GM18867 (cell line): ENCODE results near the gene FUT3.
"Not testable (repeated sequence)": the region's sequence is repeated elsewhere in the genome, so short reads cannot be mapped to it uniquely, and the experiment has no call there.

ENCODE experiments used
- ATAC-seq: cut with Tn5 transposase; IDR thresholded peaks from one replicate; pipeline ENCODE4 v1.9.1; 2021; ENCODE audit warnings: mild to moderate bottlenecking, moderate library complexity; ENCODE audit not compliant: unreplicated experiment

Gene FUT3

GRCh38 chr19:5851302-5851701, at the start of gene FUT3:
TSS of gene FUT3 (minus strand) at chr19:5851449.
- ATAC-seq = no peak

DNA sequence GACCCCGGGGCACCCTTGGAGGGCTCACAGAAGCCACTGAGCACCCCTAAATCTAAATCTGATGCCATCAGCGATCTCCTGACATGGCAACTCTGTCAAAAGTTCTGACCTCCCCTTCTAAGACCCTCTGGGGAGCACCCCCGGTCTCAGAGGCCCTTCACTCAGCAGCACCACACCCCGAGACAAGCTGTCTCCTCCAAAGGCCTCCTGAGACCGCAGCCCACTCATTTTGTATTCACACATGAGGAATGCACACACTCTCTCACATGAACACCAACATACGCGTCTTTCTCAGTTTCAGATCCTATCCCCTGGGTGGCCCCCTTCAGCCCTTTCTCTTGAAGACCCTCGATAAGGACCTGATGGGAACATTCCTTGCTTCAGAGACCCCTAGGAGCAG, 49.7 kb upstream of the FUT3 start:
- ATAC-seq = no peak

- no peak for ATAC-seq
These were observed 48.7 kb upstream of the FUT3 start for GRCh38 chr19:5899728-5900526.

DNA sequence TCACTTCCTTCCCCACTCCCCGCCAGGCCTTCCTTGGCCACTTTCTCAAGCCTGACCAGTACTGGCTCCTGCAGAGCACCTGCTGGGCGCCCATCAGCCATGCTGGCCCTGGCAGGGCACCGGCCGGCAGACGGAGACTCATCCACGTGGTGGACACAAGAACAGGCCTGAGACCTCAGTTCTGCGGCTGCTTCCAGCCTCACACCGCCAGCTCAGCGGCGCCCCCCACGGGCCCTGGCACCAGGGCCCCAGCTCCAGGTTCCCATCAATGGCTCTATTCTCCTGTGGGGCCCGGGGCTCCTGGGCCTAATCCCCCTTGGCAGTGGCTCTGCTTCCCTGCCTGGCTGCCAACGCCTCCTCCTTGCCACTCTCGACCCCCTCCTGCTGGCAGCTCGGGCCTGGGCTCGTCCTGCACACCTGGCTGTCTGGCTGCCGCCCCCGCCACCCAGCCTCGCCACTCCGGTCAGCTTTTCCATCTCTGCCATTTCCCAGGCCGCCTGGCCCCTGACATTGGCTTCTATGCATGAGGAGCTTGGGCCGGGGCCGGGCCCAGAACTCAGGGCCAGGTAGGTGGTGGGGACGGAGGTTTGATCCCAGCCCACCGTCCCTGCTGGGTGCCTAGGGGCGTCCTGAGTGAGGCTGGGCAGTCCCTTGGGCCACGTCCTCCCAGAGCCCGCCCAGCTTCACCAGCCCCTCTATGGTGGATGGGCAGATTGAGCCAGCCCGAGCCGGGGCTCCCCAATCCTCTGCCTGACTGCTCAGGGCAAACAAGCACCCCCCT, 46.1 kb upstream of the FUT3 start:
- no peak for ATAC-seq

DNA sequence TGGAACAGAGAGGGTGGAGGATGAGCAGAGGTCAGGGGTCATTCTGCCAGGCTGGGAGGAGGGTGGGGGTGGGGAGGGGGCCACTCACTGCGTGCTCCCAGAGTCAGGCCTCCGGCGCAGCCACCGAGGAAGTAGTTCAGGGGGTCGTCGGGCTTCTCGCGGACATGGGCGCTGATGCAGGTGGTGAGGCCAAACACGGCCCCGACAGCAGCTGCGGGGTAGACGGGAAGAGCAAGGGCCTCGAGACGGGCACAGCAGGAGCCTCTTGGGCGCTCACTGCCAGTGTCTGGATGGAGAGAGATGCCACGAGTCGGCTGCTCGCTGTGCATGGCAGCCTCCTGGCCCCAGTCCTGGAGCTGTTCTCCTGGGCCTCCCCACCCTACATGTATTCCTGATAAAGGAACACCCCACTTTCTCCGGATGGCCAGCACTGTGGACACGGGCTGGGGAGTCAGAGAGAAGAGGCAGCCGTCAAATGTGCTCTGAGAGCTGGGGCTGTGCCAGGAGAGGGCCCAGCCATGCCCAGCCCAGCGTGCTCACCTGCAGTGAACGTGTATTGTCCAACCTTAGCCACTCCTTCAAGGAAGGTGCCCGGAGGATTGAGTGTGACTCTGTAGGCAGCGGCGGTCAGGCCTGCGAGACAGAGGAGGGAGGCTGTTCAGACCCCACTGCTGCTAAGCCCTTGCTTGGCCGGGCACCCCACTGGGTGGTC, 45.3 kb upstream of the FUT3 start:
- no peak for ATAC-seq

DNA sequence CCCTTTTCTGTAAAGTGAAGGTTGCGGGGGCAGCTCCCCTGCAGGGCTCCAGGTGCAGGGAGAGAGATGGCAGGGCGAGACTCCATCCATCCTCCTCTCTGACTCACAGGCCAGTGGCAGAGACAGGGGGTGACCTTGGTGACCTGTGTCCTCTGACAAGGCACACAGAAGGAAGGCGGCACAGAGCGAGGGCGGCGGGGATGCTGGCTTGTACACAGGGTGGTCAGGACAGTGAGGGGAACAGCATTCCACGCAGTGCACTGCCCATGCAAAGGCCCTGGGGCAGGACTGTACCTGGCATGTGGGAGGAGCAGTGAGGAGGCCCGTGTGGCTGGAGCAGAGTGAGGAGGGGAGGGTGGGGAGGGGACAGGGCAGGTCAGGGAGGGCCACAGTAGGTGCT, 44.6 kb upstream of the FUT3 start:
- ATAC-seq = no peak

DNA sequence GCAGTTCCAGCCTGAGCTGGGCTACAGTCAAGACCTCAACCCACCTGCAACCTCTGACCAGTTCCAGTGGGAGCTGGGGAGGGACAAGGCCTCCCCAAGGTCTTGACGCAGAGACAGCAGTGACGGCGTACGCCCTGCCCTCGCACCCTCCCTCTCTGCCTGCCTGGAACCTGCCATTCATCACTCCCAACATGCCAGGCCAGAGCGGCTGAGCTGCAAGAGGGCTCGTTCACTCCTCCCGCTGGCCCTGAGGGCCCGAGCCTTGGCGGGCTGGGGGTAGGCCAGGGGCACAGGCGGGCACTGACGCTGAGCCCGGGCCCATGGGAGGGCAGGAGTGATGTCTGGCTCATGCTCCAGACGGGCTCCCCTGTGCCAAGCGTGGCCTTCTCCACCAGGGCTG, 44.2 kb upstream of the FUT3 start:
- ATAC-seq = no peak

- ATAC-seq = no peak
These were observed 43.6 kb upstream of the FUT3 start for GRCh38 chr19:5894704-5895349.

GRCh38 chr19:5893907-5894703, 42.9 kb upstream of the FUT3 start:
- no peak for ATAC-seq

DNA sequence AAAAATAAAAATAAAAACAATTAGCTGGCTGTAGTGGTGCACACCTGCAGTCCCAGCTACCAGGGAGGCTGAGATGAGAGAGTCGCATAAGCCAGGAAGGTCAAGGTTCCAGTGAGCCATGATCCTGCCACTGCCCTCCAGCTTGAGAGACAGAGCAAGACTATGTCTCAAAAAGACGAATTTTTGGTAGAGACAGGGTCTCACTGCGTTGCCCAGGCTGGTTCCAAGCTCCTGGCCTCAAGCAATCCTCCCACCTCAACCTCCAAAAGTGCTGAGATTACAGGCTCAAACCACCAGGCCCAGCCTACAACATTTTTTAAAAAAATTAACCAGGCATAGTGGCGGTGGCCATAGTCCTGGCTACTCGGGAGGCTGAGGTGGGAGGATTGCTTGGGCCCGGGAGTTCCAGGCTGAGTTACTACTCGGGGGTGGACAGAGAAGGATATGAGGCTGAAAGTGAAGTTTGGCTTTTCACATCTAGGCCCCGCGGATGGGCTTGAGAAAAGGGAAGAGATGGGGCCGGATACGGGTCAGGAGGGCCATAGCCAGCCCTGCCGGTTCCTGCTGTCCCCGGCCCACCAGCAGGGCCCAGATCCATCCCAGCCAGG, 42.2 kb upstream of the FUT3 start:
- no peak for ATAC-seq

DNA sequence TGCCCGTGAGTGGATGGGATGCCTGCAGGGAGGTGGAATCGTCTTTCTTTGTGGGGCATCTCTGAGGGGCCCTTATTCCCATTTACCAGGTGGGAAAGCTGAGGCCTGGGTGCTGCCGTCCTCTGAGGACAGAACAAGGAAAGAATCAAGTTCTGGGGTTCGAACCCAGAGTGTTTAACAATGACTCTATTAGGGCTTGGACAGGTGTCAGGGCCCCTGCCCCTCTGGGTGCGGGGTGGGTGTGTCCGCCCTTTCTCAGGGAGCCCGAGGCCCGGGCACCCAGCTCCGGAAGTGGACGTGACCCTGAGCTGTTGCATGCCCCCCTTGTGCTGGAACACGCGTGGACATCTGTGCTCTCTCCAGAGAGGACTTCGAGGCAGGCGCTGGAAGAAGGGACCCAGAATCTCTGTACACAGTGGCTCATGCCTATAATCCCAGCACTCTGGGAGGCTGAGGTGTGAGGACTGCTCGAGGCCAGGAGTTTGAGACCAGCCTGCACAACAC, 41.6 kb upstream of the FUT3 start:
- ATAC-seq = no peak

DNA sequence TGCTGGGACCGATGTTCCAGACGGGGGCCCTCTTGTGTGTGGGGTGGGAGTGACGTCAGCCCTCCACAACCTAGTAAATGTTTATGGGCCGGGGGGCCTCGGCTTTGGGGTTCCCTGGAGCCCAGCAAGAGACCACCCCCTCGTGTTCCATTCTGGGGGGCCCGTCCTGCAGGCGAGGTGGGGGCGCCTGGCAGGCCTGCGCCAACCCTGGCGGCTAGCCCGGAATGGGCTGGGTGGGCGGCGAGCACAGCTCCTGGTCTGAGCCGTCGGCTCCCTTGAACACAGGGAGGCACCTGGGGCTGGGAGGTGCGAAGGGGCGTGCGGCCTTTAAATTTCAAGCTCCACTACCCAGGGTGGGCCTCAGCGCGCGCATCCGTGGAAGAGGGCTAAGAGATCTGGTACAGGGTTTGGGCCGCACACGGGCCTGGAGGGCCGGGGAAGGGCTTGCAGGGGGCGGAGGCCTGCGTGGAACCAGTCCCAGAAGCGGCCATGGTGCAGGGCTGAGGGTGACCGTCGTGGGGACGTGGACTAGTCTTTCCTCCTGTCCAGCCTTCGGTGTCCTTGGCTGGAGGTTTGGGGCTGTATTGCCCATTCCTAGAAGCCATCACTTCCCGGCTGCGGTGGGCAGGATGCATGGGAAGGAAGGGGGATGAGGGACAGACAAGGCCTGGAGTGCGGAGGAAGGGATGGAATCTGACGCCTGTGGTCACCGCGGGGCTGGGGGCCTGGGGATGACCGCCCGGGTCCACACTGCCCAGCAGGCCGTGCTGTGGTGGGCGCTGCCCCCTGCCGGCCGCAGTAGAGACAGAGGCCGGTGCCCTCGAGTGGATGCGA, 40.9 kb upstream of the FUT3 start:
- no peak for ATAC-seq

DNA sequence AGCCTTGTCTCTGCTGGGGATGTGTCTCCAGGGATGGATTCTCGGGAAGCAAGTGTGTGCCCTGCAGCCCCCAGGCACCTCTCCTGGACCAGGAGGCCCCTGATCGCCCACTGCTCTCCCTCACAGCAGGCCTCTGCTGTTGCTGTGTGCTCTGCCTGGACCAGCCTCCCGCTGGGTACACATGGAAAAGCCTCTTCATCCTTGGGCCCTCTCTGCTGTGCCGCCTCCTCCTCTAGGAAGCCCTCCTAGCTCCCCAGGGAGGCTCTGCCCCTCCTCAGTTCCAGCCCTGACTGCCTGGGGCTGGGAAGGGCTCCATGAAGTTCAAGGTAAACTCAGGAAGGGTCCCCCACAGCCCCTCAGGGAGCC, 40.3 kb upstream of the FUT3 start:
- no peak for ATAC-seq

GRCh38 chr19:5890099-5890498, 38.9 kb upstream of the FUT3 start:
- ATAC-seq = no peak

- ATAC-seq = no peak
These were observed 38.2 kb upstream of the FUT3 start for GRCh38 chr19:5889288-5889971.

DNA sequence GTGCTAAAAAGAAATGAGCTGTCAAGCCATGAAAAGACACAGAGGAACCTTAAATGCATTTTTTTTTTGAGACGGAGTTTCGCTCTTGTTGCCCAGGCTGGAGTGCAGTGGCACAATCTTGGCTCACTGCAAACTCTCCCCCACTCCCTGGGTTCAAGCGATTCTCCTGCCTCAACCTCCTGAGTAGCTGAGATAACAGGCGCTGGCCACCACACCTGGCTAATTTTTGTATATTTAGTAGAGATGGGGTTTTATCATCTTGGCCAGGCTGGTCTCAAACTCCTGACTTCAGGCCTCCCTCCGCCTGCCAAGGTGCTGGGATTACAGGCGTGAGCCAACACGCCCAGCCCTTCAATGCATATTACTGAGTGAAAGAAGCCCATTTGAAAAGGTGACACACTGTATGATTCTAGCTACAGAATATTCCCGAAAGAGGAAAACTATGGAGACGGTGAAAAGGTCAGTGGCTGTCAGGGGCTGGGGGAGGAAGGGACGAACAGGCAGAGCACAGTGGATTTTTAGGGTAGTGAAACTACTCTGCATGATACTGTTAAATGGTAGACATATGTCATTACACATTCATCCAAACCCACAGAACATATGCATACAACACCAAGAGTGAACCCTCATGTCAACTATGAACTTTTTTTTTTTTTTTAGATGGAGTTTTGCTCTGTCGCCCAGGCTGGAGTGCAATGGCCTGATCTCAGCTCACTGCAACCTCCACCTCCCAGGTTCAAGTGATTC, 33.0 kb upstream of the FUT3 start:
- ATAC-seq = not testable (repeated sequence)

DNA sequence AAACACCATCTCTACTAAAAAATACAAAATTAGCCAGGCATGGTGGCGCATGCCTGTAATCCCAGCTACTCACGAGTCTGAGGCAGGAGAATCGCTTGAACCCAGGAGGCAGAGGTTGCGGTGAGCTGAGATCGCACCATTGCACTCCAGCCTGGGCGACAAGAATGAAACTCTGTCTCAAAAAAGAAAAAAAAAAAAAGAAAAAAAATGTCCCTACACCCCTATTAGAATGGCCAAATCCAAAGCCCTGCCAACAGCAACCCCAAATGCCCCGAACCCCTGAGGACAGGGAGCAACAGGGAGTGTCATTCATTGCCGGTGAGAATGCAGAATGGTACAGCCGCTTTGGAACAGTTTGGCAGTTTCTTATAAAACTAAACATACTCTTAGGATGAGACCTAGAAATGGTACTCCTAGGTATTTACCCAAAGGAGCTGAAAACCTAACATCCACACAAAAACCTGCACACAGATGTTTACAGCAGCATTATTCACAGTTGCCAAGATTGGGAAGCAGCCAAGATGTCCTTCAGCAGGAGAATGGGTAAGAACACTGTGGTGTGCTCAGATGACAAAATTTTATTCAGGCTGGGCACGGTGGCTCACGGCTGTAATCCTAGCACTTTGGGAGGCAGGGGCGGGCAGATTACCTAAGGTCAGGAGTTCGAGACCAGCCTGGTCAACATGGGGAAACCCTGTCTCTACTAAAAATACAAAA, 32.1 kb upstream of the FUT3 start:
- not testable (repeated sequence) for ATAC-seq
